ENCODE results near the gene MRO.

GRCh38 chr18:50753311-50753710 lies 66.5 kb downstream of the MRO start:
- TF ChIP-seq, protein P1, sequence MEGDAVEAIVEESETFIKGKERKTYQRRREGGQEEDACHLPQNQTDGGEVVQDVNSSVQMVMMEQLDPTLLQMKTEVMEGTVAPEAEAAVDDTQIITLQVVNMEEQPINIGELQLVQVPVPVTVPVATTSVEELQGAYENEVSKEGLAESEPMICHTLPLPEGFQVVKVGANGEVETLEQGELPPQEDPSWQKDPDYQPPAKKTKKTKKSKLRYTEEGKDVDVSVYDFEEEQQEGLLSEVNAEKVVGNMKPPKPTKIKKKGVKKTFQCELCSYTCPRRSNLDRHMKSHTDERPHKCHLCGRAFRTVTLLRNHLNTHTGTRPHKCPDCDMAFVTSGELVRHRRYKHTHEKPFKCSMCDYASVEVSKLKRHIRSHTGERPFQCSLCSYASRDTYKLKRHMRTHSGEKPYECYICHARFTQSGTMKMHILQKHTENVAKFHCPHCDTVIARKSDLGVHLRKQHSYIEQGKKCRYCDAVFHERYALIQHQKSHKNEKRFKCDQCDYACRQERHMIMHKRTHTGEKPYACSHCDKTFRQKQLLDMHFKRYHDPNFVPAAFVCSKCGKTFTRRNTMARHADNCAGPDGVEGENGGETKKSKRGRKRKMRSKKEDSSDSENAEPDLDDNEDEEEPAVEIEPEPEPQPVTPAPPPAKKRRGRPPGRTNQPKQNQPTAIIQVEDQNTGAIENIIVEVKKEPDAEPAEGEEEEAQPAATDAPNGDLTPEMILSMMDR (IDR thresholded peaks at IDR 0.05 in 2 of 3, conservative IDR thresholded peaks at IDR 0.05 in 1 of 3; ENCODE audit: borderline replicate concordance in 1 of 3, insufficient read depth in 1 of 3, low read depth in 2 of 3, low read length in 2 of 3) = no peak
- no peak for TF ChIP-seq POLR2A (IDR thresholded peaks at IDR 0.05; ENCODE audit: borderline replicate concordance, extremely low read depth, insufficient read depth, insufficient read length)

Data from HCT116 (cell line).